ENCODE data around the gene CHD5.
A peak's percentile ranks its signal among the peaks of the same experiment; 100 is the strongest.

CHD5 gene

DNA sequence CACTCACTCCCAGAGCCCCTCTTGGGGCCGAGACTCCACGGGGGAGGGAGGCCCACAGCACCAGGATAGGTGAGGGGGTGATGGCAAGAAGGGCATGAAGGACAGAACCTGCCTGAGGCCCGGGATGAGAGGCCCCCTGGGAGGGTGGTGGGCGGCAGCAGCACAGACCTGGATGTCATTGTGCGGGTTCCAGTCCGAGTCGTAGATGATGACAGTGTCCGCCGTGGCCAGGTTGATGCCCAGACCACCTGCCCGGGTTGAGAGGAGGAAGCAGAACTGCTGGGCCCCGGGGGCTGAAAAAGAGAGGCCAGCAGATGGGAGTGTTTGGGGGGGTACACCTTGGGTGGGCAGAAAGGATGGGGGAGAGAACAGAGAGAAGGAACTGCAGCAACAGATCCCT, 50.1 kb downstream of the CHD5 start:
- no peak for DNase-seq

DNA sequence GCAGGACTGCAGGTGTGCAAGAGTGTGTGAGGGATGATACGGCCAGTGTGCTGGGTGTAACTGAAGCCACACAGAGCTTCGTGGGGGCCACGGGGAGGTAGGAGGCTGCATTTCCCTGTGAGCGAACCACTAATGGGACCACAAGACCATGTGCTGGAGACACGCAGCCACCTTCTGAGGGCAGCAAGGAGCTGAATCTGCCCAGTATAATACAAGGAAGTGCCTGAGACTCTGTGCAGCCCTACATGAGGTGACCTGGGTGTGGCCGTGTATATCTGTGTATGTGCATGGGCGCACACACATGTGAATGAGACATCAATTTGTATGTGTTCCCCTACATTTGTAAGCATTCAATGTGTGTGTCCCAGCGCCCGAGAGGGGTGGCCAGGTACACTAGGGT, 50.8 kb downstream of the CHD5 start:
- DNase-seq: no peak

DNA sequence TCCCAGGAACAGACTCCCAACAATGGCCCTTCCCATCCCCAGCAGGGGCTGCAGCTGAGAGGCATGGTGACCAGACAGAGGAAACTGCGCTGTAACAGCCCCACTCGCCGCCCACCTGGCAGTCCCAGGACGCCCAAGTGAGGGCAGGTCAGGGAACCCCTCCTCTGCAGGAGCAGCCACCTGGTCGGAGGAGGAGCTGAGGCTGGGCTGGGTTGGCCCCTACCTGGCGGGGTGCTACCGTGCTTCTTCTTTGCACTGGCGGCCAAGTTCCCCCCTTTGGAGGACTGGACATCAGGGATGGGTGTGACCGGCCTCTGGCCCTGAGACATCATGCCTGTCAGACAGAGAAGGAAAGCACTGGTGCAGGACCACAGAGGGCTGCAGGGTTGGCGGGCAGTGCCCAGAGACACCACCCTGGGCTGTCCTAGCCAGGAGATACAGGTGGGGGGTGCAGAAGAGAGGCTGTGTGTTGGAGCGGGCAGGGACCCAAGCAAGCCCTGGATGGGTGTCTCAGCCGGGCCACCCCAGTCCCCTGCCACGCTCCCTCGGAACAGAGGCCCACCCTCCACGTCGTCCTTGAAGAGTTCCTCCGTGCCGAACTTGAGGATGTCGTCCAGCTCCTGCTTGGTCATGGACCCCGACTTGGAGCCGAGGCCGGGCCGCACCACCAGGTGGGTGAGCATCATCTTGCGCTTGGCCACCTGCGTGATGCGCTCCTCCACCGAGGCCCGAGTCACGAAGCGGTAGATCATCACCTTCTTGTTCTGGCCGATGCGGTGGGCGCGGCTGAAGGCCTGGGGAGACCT, 51.6 kb downstream of the CHD5 start:
- DNase-seq: no peak

- peak; percentile 56 for DNase-seq
Measured at GRCh38 chr1:6127587-6128163, 52.4 kb downstream of the CHD5 start.

DNA sequence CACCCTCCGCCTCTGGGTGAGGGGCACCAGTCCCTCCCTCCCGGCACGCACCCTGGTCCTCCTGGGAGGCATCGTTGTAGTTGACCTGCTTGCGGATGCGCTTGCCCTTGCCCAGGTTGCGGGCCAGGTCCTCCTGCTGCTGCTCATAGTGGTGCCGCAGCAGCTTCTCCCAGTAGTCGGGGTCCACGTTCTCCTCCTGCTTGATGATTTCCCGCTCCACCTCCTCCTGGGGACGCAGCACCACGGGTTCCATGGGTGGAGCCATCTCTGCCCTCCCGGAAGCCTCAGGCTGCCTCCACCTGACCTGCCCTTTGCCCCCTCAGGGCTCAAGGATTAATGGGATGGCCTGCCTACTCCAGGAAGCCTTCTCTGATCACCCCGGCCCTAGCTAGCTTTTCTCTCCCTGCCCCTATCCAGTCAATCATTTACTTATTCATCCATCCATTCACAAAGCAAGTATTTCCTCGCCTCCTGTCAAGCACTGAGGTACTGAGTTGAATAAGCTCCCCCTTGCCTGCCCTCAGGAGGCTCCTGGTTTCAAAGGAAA, 53.5 kb downstream of the CHD5 start:
- no peak for DNase-seq

DNA sequence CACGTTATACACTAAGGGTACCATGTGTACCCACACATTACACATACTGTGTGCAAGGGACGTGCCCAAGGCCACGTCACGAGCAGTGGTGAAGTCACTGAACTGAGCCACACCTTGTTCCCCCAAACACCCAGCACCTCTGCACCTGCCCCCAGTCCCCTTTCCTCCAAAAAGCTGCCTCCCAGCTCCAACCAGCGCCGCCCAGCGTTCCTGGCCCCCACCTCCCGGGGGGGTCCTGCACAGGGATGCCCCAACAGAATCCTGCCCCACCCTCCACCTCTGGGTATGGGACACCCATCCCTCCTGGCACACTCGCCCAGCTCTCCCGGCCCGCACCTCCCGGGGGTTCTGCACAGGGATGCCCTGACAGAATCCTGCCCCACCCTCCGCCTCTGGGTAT, 54.1 kb downstream of the CHD5 start:
- DNase-seq: no peak

- DNase-seq: no peak
Measured at GRCh38 chr1:6125366-6125765, 54.8 kb downstream of the CHD5 start.

GRCh38 chr1:6124746-6125365, 55.3 kb downstream of the CHD5 start:
- no peak for DNase-seq

DNA sequence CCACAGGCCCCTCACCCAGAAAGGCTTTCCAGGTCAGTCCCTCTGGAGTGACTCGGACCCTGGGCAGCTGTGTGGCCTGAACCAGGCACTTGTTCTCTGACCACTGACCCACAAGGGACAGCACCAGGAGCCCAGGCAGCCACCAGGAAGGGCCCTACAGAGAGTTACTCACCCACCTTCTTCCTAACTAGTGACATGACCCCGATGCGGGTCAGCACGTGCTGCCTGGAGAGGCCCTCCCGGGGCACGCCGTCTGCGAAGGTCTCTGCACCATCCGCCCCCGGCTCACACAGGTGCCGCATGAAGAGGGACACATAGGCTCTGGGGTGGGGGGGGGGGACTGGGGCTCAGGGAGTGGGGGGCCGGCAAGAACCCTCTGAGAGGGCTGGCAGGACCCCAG, 55.8 kb downstream of the CHD5 start:
- DNase-seq: no peak

DNA sequence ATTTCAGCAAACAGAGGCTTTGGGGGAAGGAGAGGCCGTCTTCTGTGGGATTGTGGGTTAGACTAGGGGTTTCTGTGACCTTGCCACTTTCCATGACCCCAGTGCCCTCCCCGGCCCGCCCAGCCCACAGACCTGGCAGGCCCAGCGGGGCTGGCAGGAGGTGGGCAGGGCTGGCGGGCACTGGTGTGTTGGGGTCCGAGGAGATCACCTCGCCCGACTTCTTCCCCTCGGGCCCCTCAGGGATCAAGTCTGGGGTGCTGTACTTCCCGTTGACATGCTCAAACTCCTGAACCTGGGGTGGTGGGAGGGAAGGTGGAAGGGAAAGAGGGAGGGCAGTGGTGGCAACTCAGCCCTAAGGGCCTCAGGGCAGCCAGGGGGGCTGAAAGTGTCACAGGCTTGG, 56.3 kb downstream of the CHD5 start:
- DNase-seq: no peak

- DNase-seq: no peak
Measured at GRCh38 chr1:6123083-6123482, 57.0 kb downstream of the CHD5 start.

DNA sequence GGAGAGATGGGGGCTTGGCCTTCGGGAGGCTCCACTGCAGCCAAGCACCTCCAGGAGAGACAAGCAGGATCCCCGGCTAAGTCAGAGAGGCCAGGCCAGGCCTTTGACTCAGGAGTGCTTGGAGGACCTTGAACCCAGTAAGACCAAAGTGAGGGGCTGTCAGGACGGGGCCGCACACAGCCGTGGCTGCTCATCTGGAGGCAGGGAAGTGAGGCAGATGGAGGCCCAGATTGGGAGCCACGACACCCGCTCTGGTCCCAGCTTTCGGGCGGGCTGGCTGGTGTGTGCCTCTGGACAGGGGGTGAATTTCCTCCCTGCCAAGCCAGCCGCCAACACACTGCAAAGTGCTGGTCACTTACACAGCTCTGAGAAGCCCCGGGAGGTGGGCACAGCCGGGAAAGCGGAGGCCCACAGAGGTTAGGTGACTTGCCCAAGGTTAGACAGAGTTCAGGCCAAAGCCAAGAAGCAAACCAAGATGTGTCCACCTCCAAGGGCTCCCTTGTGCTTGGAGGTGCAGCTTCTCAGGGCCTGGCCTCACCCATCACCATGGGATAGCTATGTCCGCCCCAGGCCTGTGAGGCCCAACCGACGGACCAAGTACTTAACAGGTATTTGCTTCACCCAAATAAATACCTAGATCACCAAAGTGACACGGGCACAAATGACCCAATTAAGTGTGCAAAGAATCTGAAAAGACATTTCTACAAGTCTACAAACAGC, 58.3 kb downstream of the CHD5 start:
- DNase-seq: no peak

- DNase-seq: no peak
Measured at GRCh38 chr1:6121021-6121421, 59.1 kb downstream of the CHD5 start.

DNA sequence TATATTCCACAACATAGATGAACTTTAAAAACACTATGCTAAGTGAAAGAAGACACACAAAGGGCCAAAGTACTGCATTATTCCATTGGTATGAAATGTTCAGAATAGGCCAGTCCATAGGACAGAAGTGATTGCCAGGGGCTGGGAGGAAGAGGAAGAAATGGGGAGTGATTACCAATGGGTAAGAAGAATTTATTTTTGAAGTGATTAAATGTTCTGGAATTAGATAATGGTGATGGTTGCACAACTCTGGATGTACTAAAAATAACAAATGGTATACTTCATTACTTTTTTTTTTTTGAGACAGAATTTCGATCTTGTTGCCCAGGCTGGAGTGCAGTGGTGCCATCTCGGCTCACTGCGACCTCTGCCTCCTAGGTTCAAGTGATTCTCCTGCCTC, 61.7 kb downstream of the CHD5 start:
- DNase-seq: no peak

- DNase-seq: no peak
Measured at GRCh38 chr1:6117624-6118023, 62.5 kb downstream of the CHD5 start.

DNA sequence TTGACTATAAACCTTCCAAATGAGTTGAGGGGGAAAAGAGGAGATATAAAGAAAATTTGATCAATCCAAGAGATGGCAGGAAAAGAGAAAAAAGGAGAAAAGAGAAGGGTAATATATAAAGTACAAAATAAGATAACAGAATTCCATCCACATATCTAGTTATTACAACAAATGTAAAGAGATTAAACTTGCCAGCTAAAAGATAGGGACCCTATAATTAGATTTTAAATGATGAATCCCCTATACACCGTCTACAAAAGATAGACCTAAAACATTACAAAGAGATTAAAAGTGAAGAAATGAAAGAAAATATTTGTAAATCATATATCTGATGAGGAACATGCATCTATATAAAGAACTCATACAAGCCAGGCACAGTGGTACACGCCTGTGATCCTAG, 63.1 kb downstream of the CHD5 start:
- DNase-seq: no peak

GRCh38 chr1:6116137-6116536, 64.0 kb downstream of the CHD5 start:
- no peak for DNase-seq

GRCh38 chr1:6113745-6114144, 66.4 kb downstream of the CHD5 start:
- no peak for DNase-seq

- no peak for DNase-seq
Measured at GRCh38 chr1:6113116-6113515, 67.0 kb downstream of the CHD5 start.

GRCh38 chr1:6112690-6113005, 67.5 kb downstream of the CHD5 start:
- DNase-seq: no peak

GRCh38 chr1:6111991-6112689, 68.0 kb downstream of the CHD5 start:
- no peak for DNase-seq

DNA sequence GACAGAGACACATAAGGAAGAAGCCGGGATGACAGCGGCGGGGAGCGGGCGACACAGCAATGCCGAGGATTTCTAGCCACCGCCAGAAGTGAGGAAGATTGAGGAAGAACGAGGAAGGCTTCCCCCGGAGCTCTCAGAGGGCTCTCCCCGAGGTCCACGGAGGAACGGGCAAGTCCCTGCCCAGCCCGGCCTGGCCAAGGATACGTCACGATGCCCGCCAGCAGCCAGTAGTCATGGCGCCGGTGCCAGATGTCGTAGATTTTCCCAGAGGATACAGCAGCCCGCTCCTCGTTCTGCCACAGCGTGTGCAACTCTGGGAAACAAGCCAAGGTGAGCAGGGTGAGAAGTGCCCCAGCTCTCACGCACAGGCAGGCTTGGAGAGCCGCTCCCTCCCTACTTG, 68.5 kb downstream of the CHD5 start:
- no peak for DNase-seq

DNA sequence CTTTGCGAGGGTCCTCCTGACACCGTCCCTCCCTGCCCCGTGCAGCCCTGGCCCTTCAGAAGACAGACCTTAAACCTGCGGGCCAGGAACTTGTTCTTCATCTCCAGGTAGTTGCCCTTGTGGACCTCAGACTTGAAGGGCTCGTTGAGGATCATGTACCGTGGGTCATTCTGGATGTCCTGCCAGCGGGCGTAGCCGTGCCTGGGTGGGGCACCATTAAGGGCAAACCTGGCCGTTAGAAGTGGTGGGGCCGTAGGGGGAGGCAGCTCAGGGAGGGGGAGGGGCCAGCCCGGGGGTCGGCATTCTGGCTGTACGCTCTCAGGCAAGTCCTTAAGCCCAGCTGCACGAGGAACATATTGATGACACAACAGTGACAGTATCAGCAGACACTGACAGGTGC, 69.8 kb downstream of the CHD5 start:
- DNase-seq: no peak

All from activated CD4-positive, alpha-beta T cell treated with anti-CD3 and anti-CD28 coated beads for 1 hour (primary cell).